ENCODE results near the gene RIF1. TPM values are rescaled to one million over a fixed set of nuclear protein-coding genes. Genes with fewer than 3 reads are reported as not detected.

The RIF1 gene
- total and polyA plus RNA-seq, 4 donors = 4.3 to 78.3 (median 16.3) TPM

DNA sequence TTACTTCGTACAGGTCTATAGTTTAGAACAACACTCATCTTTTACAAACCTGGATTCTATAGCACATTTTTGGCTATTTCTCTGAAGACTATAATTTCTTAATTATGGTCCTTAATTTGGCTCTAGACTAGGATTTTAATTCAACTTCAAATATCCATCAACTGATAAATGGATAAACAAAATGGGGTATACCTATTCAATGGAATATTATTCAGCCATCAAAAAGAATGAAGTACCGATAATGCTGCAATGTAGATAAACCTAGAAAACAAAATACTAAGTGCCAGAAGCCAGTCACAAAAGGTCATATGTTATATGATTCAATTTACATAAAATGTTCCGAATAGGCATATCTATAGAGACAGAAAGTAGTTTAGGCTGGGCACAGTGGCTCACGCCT is 15.2 kb upstream of the RIF1 start:
- DNase-seq (no peak), ATAC-seq (ENCODE audit: insufficient read depth, low FRiP score) (no peak)
- Histone ChIP-seq H3K27me3 (ENCODE audit: control insufficient read depth in 3 of 3, insufficient read depth in 3 of 3, low read length in 2 of 3) (no peaks in the 10 kb centered on the region), H3K27ac (ENCODE audit: low read depth in 1 of 2, low read length in 1 of 2) (no peak overlapping the region), H3K4me1 (ENCODE audit: control insufficient read depth in 5 of 5, insufficient read depth in 5 of 5, low read length in 5 of 5) (no peaks in the 10 kb centered on the region), H3K36me3 (ENCODE audit: control insufficient read depth in 4 of 4, insufficient read depth in 4 of 4, low read length in 4 of 4) (no peaks in the 10 kb centered on the region), H3K4me3 (no peak overlapping the region), H3K9ac (ENCODE audit: insufficient read depth in 1 of 2, low read length in 2 of 2) (no peak overlapping the region), H3K9me3 (ENCODE audit: control insufficient read depth in 4 of 4, insufficient read depth in 3 of 4, low read length in 3 of 4) (no peaks in the 10 kb centered on the region)
- TF ChIP-seq CTCF (IDR thresholded peaks at IDR 0.05; ENCODE audit: control extremely low read depth, extremely low read depth) = no peak
- 72 to 89% methylated on average over 4 of the region's 4 CpGs for WGBS, 2 donors

- Histone ChIP-seq H3K27ac (ENCODE audit: low read depth in 1 of 2, low read length in 1 of 2) (no peak overlapping the region), H3K27me3 (ENCODE audit: control insufficient read depth in 3 of 3, insufficient read depth in 3 of 3, low read length in 2 of 3) (no peaks in the 10 kb centered on the region), H3K9me3 (ENCODE audit: control insufficient read depth in 4 of 4, insufficient read depth in 3 of 4, low read length in 3 of 4) (no peaks in the 10 kb centered on the region), H3K36me3 (ENCODE audit: control insufficient read depth in 4 of 4, insufficient read depth in 4 of 4, low read length in 4 of 4) (no peaks in the 10 kb centered on the region), H3K4me1 (ENCODE audit: control insufficient read depth in 5 of 5, insufficient read depth in 5 of 5, low read length in 5 of 5) (no peaks in the 10 kb centered on the region), H3K9ac (ENCODE audit: insufficient read depth in 1 of 2, low read length in 2 of 2) (no peak overlapping the region), H3K4me3 (no peak overlapping the region)
- WGBS, 2 donors = 90 to 97% methylated on average over 4 of the region's 4 CpGs
- TF ChIP-seq CTCF (IDR thresholded peaks at IDR 0.05; ENCODE audit: control extremely low read depth, extremely low read depth) = no peak
- DNase-seq (no peak), ATAC-seq (ENCODE audit: insufficient read depth, low FRiP score) (no peak)
Observed at GRCh38 chr2:151395509-151396374, 14.0 kb upstream of the RIF1 start.

DNA sequence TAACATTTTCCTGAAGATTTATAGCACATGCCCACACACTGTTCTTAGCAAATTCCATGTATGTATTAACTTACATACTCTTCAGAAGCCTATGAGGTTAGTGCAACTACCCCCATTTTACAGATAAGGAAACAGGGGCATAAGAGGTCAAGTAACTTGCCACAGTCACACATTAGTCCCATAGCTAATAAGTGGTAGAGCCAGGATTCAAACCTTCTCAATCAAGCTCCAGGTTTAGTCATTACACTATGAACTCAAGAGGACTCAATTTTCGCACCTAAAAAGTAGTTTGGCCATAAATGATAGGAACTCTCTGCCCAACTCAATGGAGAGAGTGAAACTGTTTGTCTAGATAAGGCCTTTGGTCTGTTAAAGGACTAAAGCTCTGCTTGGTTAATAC is 9.7 kb upstream of the RIF1 start:
- DNase-seq = no peak
- Histone ChIP-seq H3K9me3 (ENCODE audit: control insufficient read depth in 4 of 4, insufficient read depth in 3 of 4, low read length in 3 of 4) (no peaks in the 10 kb centered on the region), H3K27ac (ENCODE audit: low read depth in 1 of 2, low read length in 1 of 2) (no peak overlapping the region), H3K27me3 (ENCODE audit: control insufficient read depth in 3 of 3, insufficient read depth in 3 of 3, low read length in 2 of 3) (no peaks in the 10 kb centered on the region), H3K4me1 (ENCODE audit: control insufficient read depth in 5 of 5, insufficient read depth in 5 of 5, low read length in 5 of 5) (no peaks in the 10 kb centered on the region), H3K4me3 (no peak overlapping the region), H3K36me3 (ENCODE audit: control insufficient read depth in 4 of 4, insufficient read depth in 4 of 4, low read length in 4 of 4) (no peaks in the 10 kb centered on the region), H3K9ac (ENCODE audit: insufficient read depth in 1 of 2, low read length in 2 of 2) (no peak overlapping the region)
- TF ChIP-seq CTCF (IDR thresholded peaks at IDR 0.05; ENCODE audit: control extremely low read depth, extremely low read depth) = no peak
- ATAC-seq (ENCODE audit: insufficient read depth, low FRiP score) = no peak
- 95 to 97% methylated on average over 1 of the region's 1 CpG for WGBS, 2 donors

Measured in lung (tissue), 12 donors.